HL-60 (cell line): ENCODE data around the gene RNU1-4.
"Not testable (repeated sequence)": the region's sequence is repeated elsewhere in the genome, so short reads cannot be mapped to it uniquely, and the experiment has no call there.

ENCODE experiments used
- DNase-seq, 2 experiments: peaks; one replicate each; pipeline ENCODE4 v3.0.0-alpha.2; 2010 to 2020; ENCODE audit warnings: low read depth in 1 of 2, low spot score in 1 of 2
- H3K27ac ChIP-seq: fragments of 250-450 bp; sonication (Bioruptor Pico); replicated peaks from 2 replicates; pipeline ENCODE4 v1.5.1; 2020; ENCODE audit warnings: mild to moderate bottlenecking, moderate library complexity
- H3K27me3 ChIP-seq: fragments of 250-450 bp; sonication (Bioruptor Pico); 2 replicates; pipeline ENCODE4 v1.5.1; 2021; ENCODE audit warnings: mild to moderate bottlenecking, moderate library complexity; ENCODE audit not compliant: insufficient read depth, poor library complexity, severe bottlenecking
- H3K4me3 ChIP-seq: replicated peaks from 2 replicates; pipeline ENCODE4 v1.5.1; 2011; ENCODE audit warnings: mild to moderate bottlenecking, control low read depth, low read length; ENCODE audit not compliant: insufficient read depth

The RNU1-4 gene

GRCh38 chr1:16703602-16704001 is 36.7 kb upstream of the RNU1-4 start:
- H3K27ac ChIP-seq, H3K27me3 ChIP-seq, DNase-seq, H3K4me3 ChIP-seq: not testable (repeated sequence)

GRCh38 chr1:16704076-16704475 is 36.2 kb upstream of the RNU1-4 start:
- not testable (repeated sequence) for H3K27ac ChIP-seq, H3K27me3 ChIP-seq, DNase-seq, H3K4me3 ChIP-seq

- not testable (repeated sequence) for H3K27ac ChIP-seq, H3K4me3 ChIP-seq, DNase-seq, H3K27me3 ChIP-seq
Measured at GRCh38 chr1:16704502-16705100, 35.7 kb upstream of the RNU1-4 start.

- DNase-seq, H3K4me3 ChIP-seq, H3K27me3 ChIP-seq, H3K27ac ChIP-seq: not testable (repeated sequence)
Measured at GRCh38 chr1:16706302-16706701, 34.0 kb upstream of the RNU1-4 start.

GRCh38 chr1:16707130-16708093 is 32.9 kb upstream of the RNU1-4 start:
- DNase-seq, H3K27ac ChIP-seq, H3K27me3 ChIP-seq, H3K4me3 ChIP-seq: not testable (repeated sequence)

GRCh38 chr1:16708704-16709103 is 31.6 kb upstream of the RNU1-4 start:
- not testable (repeated sequence) for H3K27ac ChIP-seq, H3K4me3 ChIP-seq, H3K27me3 ChIP-seq, DNase-seq

- not testable (repeated sequence) for H3K27ac ChIP-seq, H3K27me3 ChIP-seq, DNase-seq, H3K4me3 ChIP-seq
Measured at GRCh38 chr1:16709659-16710087, 30.6 kb upstream of the RNU1-4 start.

- H3K27ac ChIP-seq, DNase-seq, H3K4me3 ChIP-seq, H3K27me3 ChIP-seq: not testable (repeated sequence)
Measured at GRCh38 chr1:16710618-16711017, 29.7 kb upstream of the RNU1-4 start.

- H3K27me3 ChIP-seq, H3K27ac ChIP-seq, DNase-seq, H3K4me3 ChIP-seq: not testable (repeated sequence)
Measured at GRCh38 chr1:16712131-16712530, 28.2 kb upstream of the RNU1-4 start.

GRCh38 chr1:16712582-16712981 is 27.7 kb upstream of the RNU1-4 start:
- DNase-seq, H3K4me3 ChIP-seq, H3K27ac ChIP-seq: not testable (repeated sequence)
- H3K27me3 ChIP-seq = peaks cover 11% of the 10 kb centered on the region

GRCh38 chr1:16712984-16713383 is 27.3 kb upstream of the RNU1-4 start:
- not testable (repeated sequence) for H3K27me3 ChIP-seq, H3K4me3 ChIP-seq, DNase-seq, H3K27ac ChIP-seq

- not testable (repeated sequence) for H3K4me3 ChIP-seq, DNase-seq, H3K27ac ChIP-seq
- H3K27me3 ChIP-seq = peaks cover 11% of the 10 kb centered on the region
Measured at GRCh38 chr1:16713480-16713879, 26.8 kb upstream of the RNU1-4 start.
